Keratinocyte (primary cell): ENCODE data around the gene GPC5. TPM values are rescaled to one million over a fixed set of nuclear protein-coding genes. Genes with fewer than 3 reads are reported as not detected.

Experiments
- DNase-seq: peaks from one replicate; pipeline ENCODE4 v3.0.0-alpha.2; 2011; ENCODE audit warnings: low read depth, missing footprints, low spot score
- FAIRE-seq: peaks from 2 replicates; lab custom pipeline; 2011; peaks lifted over from hg19 to GRCh38; lab: Jason Lieb, UNC
- H2AFZ ChIP-seq: 2 replicates; pipeline ENCODE4 v1.6.0; 2012; ENCODE audit warnings: low read length, control low read depth, inconsistent platforms; ENCODE audit not compliant: control insufficient read depth
- H3K27ac ChIP-seq: 2 replicates; pipeline ENCODE4 v1.5.1; 2011; ENCODE audit warnings: low read length; ENCODE audit not compliant: control insufficient read depth, insufficient read depth
- H3K27me3 ChIP-seq: 3 replicates; pipeline ENCODE4 v1.6.0; 2011; ENCODE audit warnings: low read length; ENCODE audit not compliant: control insufficient read depth, insufficient read depth; ENCODE audit errors: extremely low read depth
- H3K36me3 ChIP-seq, 2 experiments: 2 replicates in 1 of 2; 3 replicates in 1 of 2; pipeline ENCODE4 v1.5.1; 2011; ENCODE audit warnings: low read length in 2 of 2, mild to moderate bottlenecking in 1 of 2; ENCODE audit not compliant: control insufficient read depth in 2 of 2, insufficient read depth in 2 of 2; ENCODE audit errors: extremely low read depth in 1 of 2
- H3K4me1 ChIP-seq: 3 replicates; pipeline ENCODE4 v1.5.1; 2011; ENCODE audit warnings: low read length; ENCODE audit not compliant: control insufficient read depth, insufficient read depth; ENCODE audit errors: extremely low read depth
- H3K4me2 ChIP-seq: 3 replicates; pipeline ENCODE4 v1.6.0; 2011; ENCODE audit warnings: low read depth, low read length; ENCODE audit not compliant: control insufficient read depth, insufficient read depth; ENCODE audit errors: extremely low read depth
- H3K4me3 ChIP-seq, 3 experiments: fragments of 200-600 bp in 1 of 3; sonication (generic) in 1 of 3; 2 replicates in 2 of 3; 3 replicates in 1 of 3; pipeline ENCODE4 v1.5.1; 2011 to 2016; ENCODE audit warnings: low read length in 3 of 3, mild to moderate bottlenecking in 3 of 3, control low read depth in 2 of 3, inconsistent platforms in 1 of 3, low read depth in 1 of 3, mixed read lengths in 1 of 3, mixed run types in 1 of 3, moderate library complexity in 1 of 3; ENCODE audit not compliant: control insufficient read depth in 2 of 3, insufficient read depth in 2 of 3; ENCODE audit errors: extremely low read depth in 1 of 3
- H3K79me2 ChIP-seq: 2 replicates; pipeline ENCODE4 v1.6.0; 2012; ENCODE audit warnings: low read length; ENCODE audit not compliant: control insufficient read depth, insufficient read depth
- H3K9ac ChIP-seq: 3 replicates; pipeline ENCODE4 v1.6.0; 2011; ENCODE audit warnings: low read length; ENCODE audit not compliant: control insufficient read depth, insufficient read depth; ENCODE audit errors: extremely low read depth
- H3K9me1 ChIP-seq: 3 replicates; pipeline ENCODE4 v1.6.0; 2011; ENCODE audit warnings: low read length; ENCODE audit not compliant: control insufficient read depth, insufficient read depth; ENCODE audit errors: extremely low read depth
- H3K9me3 ChIP-seq: 2 replicates; pipeline ENCODE4 v1.5.1; 2012; ENCODE audit warnings: low read depth, low read length; ENCODE audit not compliant: control insufficient read depth
- H4K20me1 ChIP-seq: 3 replicates; pipeline ENCODE4 v1.6.0; 2011; ENCODE audit warnings: low read length; ENCODE audit not compliant: control insufficient read depth, insufficient read depth; ENCODE audit errors: extremely low read depth
- EZH2 ChIP-seq: IDR thresholded peaks from one replicate; pipeline ENCODE4 v1.6.1; 2012; ENCODE audit warnings: inconsistent platforms, mild to moderate bottlenecking, low read length, moderate library complexity
- dilution Hi-C: fragments of 300-500 bp; cut with MboI; formaldehyde crosslinking; loops from one replicate; pipeline ENCODE4 v1.7.0; 2020; ENCODE audit warnings: low sequenced_read_pairs; ENCODE audit not compliant: extremely low pct_ligation_motif_present
- polyA plus RNA-seq, 5 experiments: library from polyadenylated mRNA; depleted of rRNA in 3 of 5; stranded (reverse) in 3 of 5; stranded (forward) in 1 of 5; unstranded in 1 of 5; fragments of >200 nt; gene quantifications; 1 replicate in 1 of 5; 2 replicates in 3 of 5; 3 replicates in 1 of 5; pipeline versions ENCODE4 v1.2.1 to v1.2.3, GENCODE V29; 2011 to 2012; ENCODE audit warnings: missing spikeins in 2 of 5, low read depth in 1 of 5, low replicate concordance in 1 of 5
- TF ChIP-seq, protein P1 (sequence below), 3 experiments: IDR thresholded peaks in 1 of 3; conservative IDR thresholded peaks in 1 of 3; optimal IDR thresholded peaks in 1 of 3; 2 replicates in 2 of 3; 3 replicates in 1 of 3; pipeline versions ENCODE3 to v1.5.1; 2011; ENCODE audit warnings: low read length in 3 of 3, mild to moderate bottlenecking in 3 of 3, moderate library complexity in 2 of 3, control low read depth in 1 of 3, inconsistent platforms in 1 of 3; ENCODE audit not compliant: insufficient read depth in 2 of 3; ENCODE audit errors: extremely low read depth in 1 of 3

The GPC5 gene
- polyA plus RNA-seq, 1 donor (not counting 4 experiments of a cell fraction or from before 2014, with no cell fraction given): 0.10 TPM

DNA sequence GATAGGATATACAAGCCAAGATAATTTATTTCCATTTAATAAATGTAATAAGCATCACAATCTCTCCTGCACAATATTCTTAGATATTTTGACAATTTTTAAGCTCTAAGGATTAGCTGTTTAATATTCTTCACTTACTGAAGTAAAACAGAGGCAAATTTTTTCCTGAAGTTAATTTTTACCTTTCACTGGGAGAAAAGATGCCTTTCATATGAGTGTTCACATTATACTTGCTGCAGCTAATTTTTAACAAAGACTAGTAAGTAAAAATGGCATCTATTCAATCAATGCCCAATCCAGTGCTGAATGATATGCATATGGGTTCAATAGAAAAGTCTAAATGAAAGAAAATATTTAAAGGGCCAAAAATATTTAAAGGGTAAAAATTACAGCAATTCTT lies 1451.0 kb downstream of the GPC5 start:
- Histone ChIP-seq H3K9me1 (no peaks in the 10 kb centered on the region), H3K27ac (no peak overlapping the region), H3K4me2 (no peak overlapping the region), H3K79me2 (no peaks in the 10 kb centered on the region), H3K4me1 (no peaks in the 10 kb centered on the region), H2AFZ (no peak overlapping the region), H3K9ac (no peak overlapping the region), H3K36me3 (no peaks in the 10 kb centered on the region), H3K9me3 (no peaks in the 10 kb centered on the region), H3K4me3 (no peak overlapping the region), H4K20me1 (no peaks in the 10 kb centered on the region), H3K27me3 (no peaks in the 10 kb centered on the region)
- FAIRE-seq (no peak), DNase-seq (no peak)
- dilution Hi-C loops: no loop called here
- TF ChIP-seq, protein P1, sequence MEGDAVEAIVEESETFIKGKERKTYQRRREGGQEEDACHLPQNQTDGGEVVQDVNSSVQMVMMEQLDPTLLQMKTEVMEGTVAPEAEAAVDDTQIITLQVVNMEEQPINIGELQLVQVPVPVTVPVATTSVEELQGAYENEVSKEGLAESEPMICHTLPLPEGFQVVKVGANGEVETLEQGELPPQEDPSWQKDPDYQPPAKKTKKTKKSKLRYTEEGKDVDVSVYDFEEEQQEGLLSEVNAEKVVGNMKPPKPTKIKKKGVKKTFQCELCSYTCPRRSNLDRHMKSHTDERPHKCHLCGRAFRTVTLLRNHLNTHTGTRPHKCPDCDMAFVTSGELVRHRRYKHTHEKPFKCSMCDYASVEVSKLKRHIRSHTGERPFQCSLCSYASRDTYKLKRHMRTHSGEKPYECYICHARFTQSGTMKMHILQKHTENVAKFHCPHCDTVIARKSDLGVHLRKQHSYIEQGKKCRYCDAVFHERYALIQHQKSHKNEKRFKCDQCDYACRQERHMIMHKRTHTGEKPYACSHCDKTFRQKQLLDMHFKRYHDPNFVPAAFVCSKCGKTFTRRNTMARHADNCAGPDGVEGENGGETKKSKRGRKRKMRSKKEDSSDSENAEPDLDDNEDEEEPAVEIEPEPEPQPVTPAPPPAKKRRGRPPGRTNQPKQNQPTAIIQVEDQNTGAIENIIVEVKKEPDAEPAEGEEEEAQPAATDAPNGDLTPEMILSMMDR (optimal IDR thresholded peaks at IDR 0.05 in 1 of 3, IDR thresholded peaks at IDR 0.05 in 1 of 3, conservative IDR thresholded peaks at IDR 0.05 in 1 of 3; ENCODE audit: extremely low read depth in 1 of 3, insufficient read depth in 2 of 3, low read length in 3 of 3): no peak
- no peak for TF ChIP-seq EZH2

DNA sequence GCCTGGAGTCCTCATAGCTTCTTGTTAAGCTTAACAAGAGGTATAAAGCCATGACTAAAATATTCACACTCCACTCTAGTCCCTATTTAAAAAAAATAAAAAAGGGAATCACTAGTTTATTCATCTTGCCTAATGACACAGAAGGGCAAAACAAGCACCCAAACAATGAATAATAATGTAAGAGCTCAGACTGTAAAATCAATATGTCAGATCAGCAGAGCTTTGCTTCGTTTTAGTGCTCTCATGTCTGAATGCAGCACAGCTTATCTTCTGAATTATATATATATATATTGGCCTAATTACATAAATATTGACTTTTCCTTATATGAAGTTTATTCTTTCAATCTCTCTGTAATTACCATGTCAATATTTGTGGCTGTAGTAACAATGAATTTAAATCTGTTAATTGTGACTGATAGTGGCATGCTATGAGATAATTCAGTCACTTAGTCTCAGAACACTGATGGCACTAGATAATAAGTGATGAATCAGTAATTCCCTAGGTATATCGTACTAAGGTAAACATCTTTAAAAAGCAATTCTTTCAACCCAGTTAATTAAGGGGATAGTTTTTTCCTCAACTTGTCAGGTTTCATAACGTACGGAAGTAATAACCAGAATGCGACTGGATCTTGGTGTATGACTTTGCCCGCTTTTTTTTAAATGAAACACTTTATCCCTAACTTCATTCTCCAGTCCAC lies 1466.3 kb downstream of the GPC5 start:
- H3K79me2 ChIP-seq: no peaks in the 10 kb centered on the region
- TF ChIP-seq, protein P1 (optimal IDR thresholded peaks at IDR 0.05 in 1 of 3, IDR thresholded peaks at IDR 0.05 in 1 of 3, conservative IDR thresholded peaks at IDR 0.05 in 1 of 3; ENCODE audit: extremely low read depth in 1 of 3, insufficient read depth in 2 of 3, low read length in 3 of 3): no peak
- TF ChIP-seq EZH2: no peak
- no peak overlapping the region for H2AFZ ChIP-seq
- H3K9me3 ChIP-seq: no peaks in the 10 kb centered on the region
- H3K4me1 ChIP-seq: no peaks in the 10 kb centered on the region
- no peaks in the 10 kb centered on the region for H3K36me3 ChIP-seq
- dilution Hi-C loops: no loop called here
- no peak overlapping the region for H3K4me2 ChIP-seq
- no peaks in the 10 kb centered on the region for H3K27me3 ChIP-seq
- no peaks in the 10 kb centered on the region for H3K9me1 ChIP-seq
- DNase-seq: no peak
- no peak overlapping the region for H3K27ac ChIP-seq
- no peak for FAIRE-seq
- H3K9ac ChIP-seq: no peak overlapping the region
- no peak overlapping the region for H3K4me3 ChIP-seq
- no peaks in the 10 kb centered on the region for H4K20me1 ChIP-seq
